Ramos (cell line): ENCODE data around the gene PIP5K1A.

Source experiments
- in situ Hi-C: fragments of 300-500 bp; cut with MboI; formaldehyde crosslinking; loops from one replicate; pipeline ENCODE4 v1.14.3; 2022; ENCODE audit warnings: low sequenced_read_pairs; ENCODE audit not compliant: unreplicated experiment

Gene PIP5K1A

GRCh38 chr1:151286619-151287340, 88.4 kb downstream of the PIP5K1A start:
- in situ Hi-C loops = no loop called here

DNA sequence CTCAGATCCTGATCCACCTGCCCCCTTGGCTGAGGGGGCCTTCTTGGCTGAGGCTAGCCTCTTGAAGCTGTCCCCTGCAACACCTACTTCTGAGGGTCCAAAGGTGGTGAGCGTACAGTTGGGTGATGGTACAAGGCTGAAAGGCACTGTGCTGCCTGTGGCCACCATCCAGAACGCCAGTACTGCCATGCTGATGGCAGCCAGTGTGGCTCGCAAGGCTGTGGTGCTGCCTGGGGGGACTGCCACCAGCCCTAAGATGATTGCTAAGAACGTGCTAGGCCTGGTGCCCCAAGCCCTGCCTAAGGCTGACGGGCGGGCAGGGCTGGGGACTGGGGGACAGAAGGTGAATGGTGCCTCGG, 89.0 kb downstream of the PIP5K1A start:
- in situ Hi-C loops = no loop called here

- in situ Hi-C loops = no loop called here
Observed at GRCh38 chr1:151287767-151288500, 89.6 kb downstream of the PIP5K1A start.

DNA sequence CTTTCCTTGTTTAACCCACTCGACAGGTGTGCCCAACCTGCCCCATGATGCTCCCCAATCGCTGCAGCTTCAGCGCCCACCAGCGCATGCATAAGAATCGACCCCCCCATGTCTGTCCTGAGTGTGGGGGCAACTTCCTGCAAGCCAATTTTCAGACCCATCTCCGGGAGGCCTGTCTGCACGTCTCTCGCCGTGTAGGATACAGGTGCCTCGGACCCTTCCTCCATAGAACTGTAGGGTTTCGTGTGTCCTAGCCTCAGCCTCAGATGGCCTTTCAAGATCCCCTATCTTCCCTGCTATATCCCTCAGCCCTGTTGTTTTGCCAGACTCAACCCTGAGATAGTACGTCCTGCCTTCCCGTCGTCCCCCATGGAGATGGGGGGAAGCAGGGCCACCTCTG, 90.2 kb downstream of the PIP5K1A start:
- in situ Hi-C loops = no loop called here

DNA sequence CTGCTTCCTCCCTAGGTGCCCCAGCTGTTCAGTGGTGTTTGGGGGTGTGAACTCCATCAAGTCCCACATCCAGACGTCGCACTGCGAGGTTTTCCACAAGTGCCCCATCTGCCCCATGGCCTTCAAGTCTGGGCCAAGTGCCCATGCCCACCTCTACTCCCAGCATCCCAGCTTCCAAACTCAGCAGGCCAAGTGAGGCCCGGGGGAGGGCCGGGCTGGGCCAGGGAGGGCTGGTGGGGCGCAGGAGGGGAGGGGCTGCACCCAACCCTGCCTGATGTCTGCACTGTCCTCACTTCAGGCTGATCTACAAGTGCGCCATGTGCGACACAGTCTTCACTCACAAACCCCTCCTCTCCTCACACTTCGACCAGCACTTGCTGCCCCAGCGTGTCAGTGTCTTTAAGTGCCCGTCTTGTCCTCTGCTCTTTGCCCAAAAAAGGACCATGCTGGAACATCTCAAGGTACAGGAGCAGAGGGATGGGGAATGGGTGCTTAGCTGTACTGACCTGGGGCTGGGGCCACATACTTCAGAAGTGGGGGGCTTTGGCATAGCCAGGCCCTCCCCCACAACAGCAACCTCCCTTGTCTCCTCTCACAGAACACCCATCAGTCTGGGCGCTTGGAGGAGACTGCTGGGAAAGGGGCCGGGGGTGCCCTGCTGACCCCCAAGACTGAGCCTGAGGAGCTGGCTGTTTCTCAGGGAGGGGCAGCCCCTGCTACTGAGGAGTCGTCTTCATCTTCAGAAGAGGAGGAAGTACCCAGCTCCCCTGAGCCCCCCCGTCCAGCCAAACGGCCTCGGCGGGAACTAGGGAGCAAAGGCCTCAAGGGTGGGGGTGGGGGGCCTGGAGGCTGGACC, 91.0 kb downstream of the PIP5K1A start:
- in situ Hi-C loops = no loop called here

- in situ Hi-C loops = no loop called here
Observed at GRCh38 chr1:151289991-151290708, 91.8 kb downstream of the PIP5K1A start.

GRCh38 chr1:151290709-151291303, 92.5 kb downstream of the PIP5K1A start:
- in situ Hi-C loops = no loop called here

GRCh38 chr1:151292207-151293030, 94.1 kb downstream of the PIP5K1A start:
- in situ Hi-C loops = no loop called here

DNA sequence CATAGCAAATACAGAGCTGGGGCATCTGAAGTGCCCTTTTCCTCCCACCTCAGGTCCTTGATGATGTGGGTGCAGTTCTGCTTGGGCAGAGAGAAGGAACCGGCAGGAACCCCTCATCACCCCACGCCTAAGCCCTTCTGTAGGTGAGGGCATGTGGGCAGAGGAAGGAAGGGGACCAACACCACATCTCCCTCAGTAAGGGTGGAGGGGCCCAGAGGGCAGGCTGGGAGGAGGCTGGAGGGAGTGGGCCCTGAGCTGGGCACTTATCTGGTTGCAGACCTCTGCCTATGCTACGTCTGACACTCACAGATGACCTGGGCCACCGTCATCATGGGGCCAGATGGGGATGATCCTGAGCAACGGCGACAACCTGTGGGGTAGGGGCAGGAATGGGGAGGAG, 94.7 kb downstream of the PIP5K1A start:
- in situ Hi-C loops = no loop called here

GRCh38 chr1:151294742-151295462, 96.5 kb downstream of the PIP5K1A start:
- in situ Hi-C loops = no loop called here
